ENCODE data around the gene RPTOR. TPM values are rescaled to one million over a fixed set of nuclear protein-coding genes. Genes with fewer than 3 reads are reported as not detected.

Gene RPTOR
- total RNA-seq, 1 experiment from 2014 or later = 25.1 TPM

DNA sequence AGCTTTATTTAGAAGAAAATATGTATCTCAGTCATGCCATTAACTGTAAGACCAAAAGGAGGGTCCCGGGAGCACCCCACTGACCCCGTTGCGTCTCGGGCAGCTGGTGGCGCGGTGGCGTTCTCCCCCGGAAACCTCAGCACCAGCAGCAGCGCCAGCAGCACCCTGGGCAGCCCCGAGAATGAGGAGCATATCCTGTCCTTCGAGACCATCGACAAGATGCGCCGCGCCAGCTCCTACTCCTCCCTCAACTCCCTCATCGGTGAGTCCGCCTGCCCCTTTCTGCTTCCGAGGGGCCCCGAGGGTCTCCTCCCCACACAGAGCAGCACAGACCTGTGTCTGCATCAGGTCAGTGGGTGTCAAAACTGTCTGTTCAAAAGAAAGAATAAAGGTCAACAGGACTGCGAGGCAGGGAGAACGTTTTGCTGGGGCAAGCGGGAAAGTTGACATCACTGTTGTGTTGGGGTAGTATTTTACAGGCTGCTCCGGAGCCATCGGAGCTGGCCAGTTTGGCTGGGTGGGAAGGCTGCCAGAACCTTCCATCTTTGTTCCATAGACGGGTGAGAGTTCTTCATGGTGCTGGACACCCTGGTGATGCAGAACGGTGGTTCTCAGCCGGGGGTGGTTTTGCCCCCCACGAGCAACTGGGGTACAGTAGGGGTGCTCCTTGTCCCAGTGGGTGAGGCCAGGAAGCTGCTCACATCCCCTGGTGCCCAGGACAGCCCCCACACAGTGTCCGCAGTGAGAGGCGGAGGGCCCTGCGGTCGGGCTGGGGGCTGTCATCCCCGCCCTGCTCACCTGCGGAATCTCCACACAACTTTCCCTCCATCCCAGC lies 349.2 kb downstream of the RPTOR start:
- Mint-ChIP-seq H3K9me3 (no peaks in the 10 kb centered on the region), H3K27ac (peak overlapping the region in 2 of 3 experiments; percentile 52 to 68; a peak in 3 of 7 replicates), H3K27me3 (ENCODE audit: low read depth) (no peaks in the 10 kb centered on the region), H3K36me3 (ENCODE audit: insufficient read depth in 1 of 3, low read depth in 3 of 3) (peaks cover 10 to 30% (median 21%) of the 10 kb centered on the region in 3 experiments; a peak in 6 of 7 replicates), H3K4me3 (no peak overlapping the region), H3K4me1 (peaks cover 0 to 3% of the 10 kb centered on the region in 2 experiments; a peak in 2 of 4 replicates)
- H2BK120ac ChIP-seq (ENCODE audit: low read depth, low read length, poor library complexity, severe bottlenecking) = no peak overlapping the region
- no peak overlapping the region for H3K14ac ChIP-seq (ENCODE audit: insufficient read depth, low read length)
- H2AFZ ChIP-seq (ENCODE audit: low read length) = no peak overlapping the region
- H2BK15ac ChIP-seq (ENCODE audit: low read depth, low read length) = no peak overlapping the region
- peaks cover 2% of the 10 kb centered on the region for H4K20me1 ChIP-seq (ENCODE audit: control insufficient read depth, insufficient read depth, insufficient read length)
- no peak overlapping the region for H3K56ac ChIP-seq (ENCODE audit: insufficient read length, low read depth, low read length)
- H2BK5ac ChIP-seq (ENCODE audit: insufficient read length, low read length) = no peak overlapping the region
- H4K8ac ChIP-seq (replicated peaks; ENCODE audit: insufficient read length, low read depth, low read length) = no peak overlapping the region
- no peak overlapping the region for H3K18ac ChIP-seq (ENCODE audit: insufficient read length, low read depth, low read length)
- no peaks in the 10 kb centered on the region for H3K9me3 ChIP-seq (ENCODE audit: control insufficient read depth, low read depth, low read length)
- no peaks in the 10 kb centered on the region for H3K4me1 ChIP-seq (ENCODE audit: insufficient read depth, low read length)
- H4K5ac ChIP-seq (ENCODE audit: insufficient read length, low read depth, low read length) = no peak overlapping the region
- no peaks in the 10 kb centered on the region for H3K27me3 ChIP-seq (ENCODE audit: insufficient read depth, low read length)
- no peak overlapping the region for H3K4ac ChIP-seq (ENCODE audit: low read depth, low read length)
- H2BK20ac ChIP-seq (ENCODE audit: low read depth, low read length, poor library complexity, severe bottlenecking) = no peak overlapping the region
- H3K79me2 ChIP-seq (ENCODE audit: insufficient read depth, low read length) = no peaks in the 10 kb centered on the region
- H2BK12ac ChIP-seq (ENCODE audit: insufficient read length, low read depth, low read length) = no peak overlapping the region
- H3K4me2 ChIP-seq (ENCODE audit: insufficient read depth, insufficient read length, low read length) = no peak overlapping the region
- no peak overlapping the region for H3K27ac ChIP-seq (ENCODE audit: insufficient read length, low read depth, low read length)
- no peak for TF ChIP-seq CTCF (conservative IDR thresholded peaks at IDR 0.05)
- DNase-seq = no peak
- H3T11ph ChIP-seq (ENCODE audit: low read length) = no peak overlapping the region
- no peak overlapping the region for H4K91ac ChIP-seq (ENCODE audit: insufficient read length, low read depth, low read length)
- WGBS (ENCODE audit: extremely low coverage, insufficient read length, low lambda C conversion rate) = no CpG with 5 or more reads among the region's 34 CpGs
- H3K79me1 ChIP-seq (ENCODE audit: insufficient read depth, low read depth, low read length, poor library complexity, severe bottlenecking) = no peaks in the 10 kb centered on the region
- no peaks in the 10 kb centered on the region for H3K23me2 ChIP-seq (ENCODE audit: insufficient read length, low read depth, low read length, poor library complexity, severe bottlenecking)
- no peak overlapping the region for H3K23ac ChIP-seq (ENCODE audit: insufficient read length, low read depth, low read length)
- no peak overlapping the region for H2AK5ac ChIP-seq (ENCODE audit: insufficient read length, low read length)
- H3K9ac ChIP-seq (ENCODE audit: extremely low read depth, insufficient read length, low read length) = no peak overlapping the region

All from H9 (cell line).